ENCODE data around the gene FBXW12.

- no peak for TF ChIP-seq CTCF (conservative IDR thresholded peaks at IDR 0.05 in 1 of 2, IDR thresholded peaks at IDR 0.05 in 1 of 2; ENCODE audit: extremely low read depth in 1 of 2, insufficient read depth in 1 of 2, low read depth in 1 of 2, low read length in 2 of 2)
- TF ChIP-seq EZH2 (IDR thresholded peaks at IDR 0.05; ENCODE audit: borderline replicate concordance, low read length) = no peak
Measured at GRCh38 chr3:48397767-48398681, 26.0 kb downstream of the FBXW12 start.
